Measurements from ENCODE around the gene PACRG.

The PACRG gene

DNA sequence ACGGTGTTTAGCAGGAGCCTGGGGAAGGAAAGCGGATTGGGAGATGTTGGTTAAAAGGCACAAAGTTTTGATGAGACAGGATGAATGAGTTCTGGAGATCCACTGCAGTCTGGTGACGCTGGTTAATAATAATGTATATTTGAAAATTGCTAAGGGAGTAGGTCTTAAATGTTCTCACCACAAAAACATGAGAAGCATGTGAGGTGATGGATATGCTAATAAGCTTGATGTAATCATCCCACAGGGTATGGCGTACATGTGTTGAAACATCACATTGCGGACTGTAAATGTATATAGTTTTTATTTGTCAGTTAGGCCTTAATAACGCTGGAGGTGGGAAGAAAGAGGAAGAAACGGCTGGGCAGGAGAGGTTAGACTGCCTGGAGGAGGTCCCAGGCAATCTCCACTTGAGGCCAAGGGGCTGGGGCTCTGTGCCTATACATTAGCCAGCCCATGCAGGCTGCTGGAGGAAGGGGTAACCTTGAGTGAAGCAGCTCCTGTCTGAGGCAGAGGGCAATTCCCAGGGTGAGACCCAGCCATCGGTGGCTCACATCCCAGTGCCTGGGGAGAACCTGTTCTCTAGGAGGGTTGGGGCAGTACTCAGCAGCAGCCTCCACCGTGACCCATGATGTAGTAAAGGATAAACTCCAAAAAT is 498.5 kb downstream of the PACRG start:
- DNase-seq: no peak

- no peak for DNase-seq
Observed at GRCh38 chr6:163226836-163227485, 499.2 kb downstream of the PACRG start.

DNA sequence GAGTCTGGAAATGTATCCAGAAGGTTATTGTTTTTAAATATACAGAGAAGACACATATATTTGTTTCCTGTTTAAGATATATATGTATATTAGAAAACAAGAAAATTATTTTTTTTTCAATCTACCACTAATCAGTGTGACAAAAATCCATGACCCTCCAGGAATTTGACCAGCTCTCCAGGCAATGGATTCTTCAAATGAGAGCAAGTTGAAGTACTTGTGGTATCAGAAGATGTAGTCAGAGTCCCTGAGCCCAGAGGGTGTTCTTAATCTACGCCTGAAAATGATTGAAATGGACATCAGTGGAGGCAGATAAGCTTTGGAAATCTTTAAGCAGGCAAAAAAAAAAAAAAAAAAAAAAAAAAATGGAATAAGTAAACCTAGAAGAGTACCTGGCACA is 500.3 kb downstream of the PACRG start:
- no peak for DNase-seq

GRCh38 chr6:163229050-163229449 is 501.3 kb downstream of the PACRG start:
- no peak for DNase-seq

GRCh38 chr6:163230901-163231300 is 503.1 kb downstream of the PACRG start:
- no peak for DNase-seq

DNA sequence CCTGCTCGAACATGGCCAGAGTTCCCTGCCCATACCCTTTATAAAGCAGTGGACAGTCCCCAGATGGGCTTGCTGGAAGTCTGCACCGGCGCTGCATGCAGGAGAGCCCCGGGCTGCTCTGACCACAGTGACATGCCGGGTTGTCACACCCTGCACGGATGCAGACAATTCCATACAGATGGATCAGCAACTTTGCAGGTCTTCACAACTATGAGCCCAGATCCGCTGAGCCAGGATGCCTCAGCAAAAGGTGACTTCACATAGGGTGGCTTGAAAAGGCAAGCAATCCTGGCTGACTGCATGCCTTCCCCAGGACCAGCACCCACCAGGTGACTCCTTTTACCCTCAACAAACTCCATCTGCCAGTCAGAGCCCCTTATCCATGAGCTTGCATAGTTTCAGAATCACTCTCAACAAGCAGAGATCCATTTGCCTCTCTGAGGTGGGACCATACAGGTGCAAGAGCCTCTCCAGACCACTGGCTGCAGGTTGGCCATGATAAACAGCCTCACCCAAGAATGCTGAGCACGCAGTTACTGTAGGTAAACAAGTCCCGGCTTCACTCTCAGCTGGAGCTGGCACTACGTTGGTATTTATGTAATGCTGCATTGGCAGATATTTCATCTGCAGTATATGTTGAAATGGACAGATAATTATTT is 503.7 kb downstream of the PACRG start:
- DNase-seq: no peak

GRCh38 chr6:163232015-163232523 is 504.3 kb downstream of the PACRG start:
- DNase-seq: no peak

GRCh38 chr6:163232649-163233048 is 504.9 kb downstream of the PACRG start:
- DNase-seq: no peak

- DNase-seq: no peak
Observed at GRCh38 chr6:163237110-163237509, 509.3 kb downstream of the PACRG start.

- DNase-seq: no peak
Observed at GRCh38 chr6:163239572-163240340, 512.0 kb downstream of the PACRG start.

DNA sequence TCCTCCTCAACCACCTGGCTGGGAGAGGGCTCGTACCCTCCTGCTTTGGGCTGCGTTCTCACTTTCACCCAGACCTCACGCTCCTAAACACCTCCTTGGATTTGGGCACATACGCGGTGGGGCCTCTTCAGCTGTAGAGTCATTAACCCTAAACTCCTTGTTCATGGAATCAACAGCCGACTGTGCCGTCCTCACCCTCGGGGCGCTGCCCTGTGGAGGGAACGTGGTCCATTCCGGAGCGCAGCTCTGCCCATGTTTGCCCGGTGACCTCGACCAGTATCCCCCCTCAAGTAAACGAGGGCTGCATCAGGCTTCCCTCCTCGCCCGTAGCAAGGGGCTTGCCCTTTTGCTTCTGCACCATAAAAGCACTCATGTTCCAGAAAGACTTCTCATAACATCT is 512.8 kb downstream of the PACRG start:
- DNase-seq: no peak

GRCh38 chr6:163241683-163242082 is 513.9 kb downstream of the PACRG start:
- DNase-seq: no peak

- DNase-seq: no peak
Observed at GRCh38 chr6:163243083-163243482, 515.3 kb downstream of the PACRG start.

- DNase-seq: no peak
Observed at GRCh38 chr6:163243692-163244589, 516.2 kb downstream of the PACRG start.

DNA sequence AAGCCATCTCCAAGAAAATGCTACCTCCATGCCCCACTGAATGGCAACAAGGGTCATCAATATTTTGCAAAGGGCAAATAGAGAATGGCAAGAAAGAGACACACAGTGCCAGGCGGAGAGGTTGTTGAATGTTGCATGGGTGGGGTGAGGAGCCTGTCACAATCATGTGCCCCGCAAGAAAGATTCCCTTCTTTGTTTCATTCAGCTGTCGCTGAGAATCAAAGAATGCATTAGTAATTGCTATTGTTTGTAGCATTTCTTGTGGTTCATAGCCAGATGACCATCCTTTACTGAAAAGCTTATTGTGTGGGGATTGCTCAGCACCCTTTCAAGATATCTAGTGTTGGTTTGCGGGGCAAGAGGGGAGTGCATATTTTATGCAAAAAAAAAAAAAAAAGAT is 520.3 kb downstream of the PACRG start:
- no peak for DNase-seq

GRCh38 chr6:163249651-163250101 is 521.9 kb downstream of the PACRG start:
- no peak for DNase-seq

GRCh38 chr6:163250116-163250515 is 522.3 kb downstream of the PACRG start:
- DNase-seq: no peak

GRCh38 chr6:163252061-163252591 is 524.4 kb downstream of the PACRG start:
- no peak for DNase-seq

DNA sequence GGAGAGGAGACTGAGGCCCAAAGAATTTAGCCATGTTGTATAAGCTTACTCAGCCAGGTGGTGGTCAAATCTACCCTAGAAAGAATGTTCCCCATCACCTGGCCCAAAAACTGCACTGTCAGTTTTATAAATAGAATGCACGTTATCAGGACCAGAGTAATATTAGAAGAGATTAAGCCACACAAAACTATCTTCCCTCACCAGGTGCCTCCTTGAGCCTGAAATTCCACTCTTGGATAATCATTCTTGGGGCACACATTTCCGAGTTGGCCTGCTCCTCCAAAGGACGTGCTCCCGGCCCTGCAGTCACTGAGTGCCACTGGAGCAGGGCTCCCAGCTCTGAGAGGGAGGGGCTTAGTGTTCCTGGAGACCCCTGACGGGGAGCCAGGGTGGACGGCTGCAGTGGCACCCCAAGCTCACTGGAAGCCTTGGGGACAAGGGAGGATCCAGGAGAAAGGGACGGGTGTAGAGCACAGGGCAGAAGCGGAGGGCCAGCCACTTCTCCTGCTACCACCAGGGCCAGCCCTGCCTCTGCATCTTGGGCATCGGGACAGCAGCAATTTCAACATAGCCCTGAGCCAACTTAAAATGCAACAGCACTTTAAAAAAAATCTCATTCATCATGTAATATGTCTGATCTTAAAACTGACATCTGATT is 525.9 kb downstream of the PACRG start:
- no peak for DNase-seq

GRCh38 chr6:163254341-163254835 is 526.6 kb downstream of the PACRG start:
- DNase-seq: no peak

DNA sequence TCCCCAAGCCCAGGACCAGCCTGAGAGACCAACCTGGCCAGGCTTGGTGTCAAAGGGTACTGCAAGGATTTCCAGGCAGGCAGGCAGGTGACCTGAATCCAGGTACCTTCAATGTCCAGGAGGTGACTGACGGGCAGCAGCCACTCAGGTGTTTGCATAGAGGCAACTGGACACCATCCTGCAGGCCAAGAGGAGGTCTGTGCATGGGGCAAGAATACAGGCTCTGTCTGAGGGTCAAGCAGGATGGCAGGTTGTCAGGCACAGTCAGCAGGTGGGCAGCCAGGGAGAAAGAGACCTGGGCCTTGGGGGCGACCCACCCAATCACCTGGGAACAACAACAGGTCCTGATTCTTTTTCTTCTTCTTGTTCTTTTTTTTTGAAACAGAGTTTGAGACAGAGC is 527.5 kb downstream of the PACRG start:
- no peak for DNase-seq

Data from CD4-positive, alpha-beta T cell treated with Interleukin-4 for 4 hours (primary cell).